ENCODE measurements around the gene NEURL1. TPM values are rescaled to one million over a fixed set of nuclear protein-coding genes. Genes with fewer than 3 reads are reported as not detected.

NEURL1 gene
- total RNA-seq, 1 donor from 2014 or later: 0.05 TPM

- Mint-ChIP-seq H3K4me1 (ENCODE audit: low read depth) (no peaks in the 10 kb centered on the region), H3K4me3 (ENCODE audit: unreplicated experiment) (no peak overlapping the region), H3K27me3 (ENCODE audit: low read depth) (peaks cover 33% of the 10 kb centered on the region), H3K9me3 (ENCODE audit: low read depth) (no peaks in the 10 kb centered on the region), H3K36me3 (ENCODE audit: low read depth) (no peaks in the 10 kb centered on the region), H3K27ac (ENCODE audit: unreplicated experiment) (no peak overlapping the region)
- TF ChIP-seq, protein P1, sequence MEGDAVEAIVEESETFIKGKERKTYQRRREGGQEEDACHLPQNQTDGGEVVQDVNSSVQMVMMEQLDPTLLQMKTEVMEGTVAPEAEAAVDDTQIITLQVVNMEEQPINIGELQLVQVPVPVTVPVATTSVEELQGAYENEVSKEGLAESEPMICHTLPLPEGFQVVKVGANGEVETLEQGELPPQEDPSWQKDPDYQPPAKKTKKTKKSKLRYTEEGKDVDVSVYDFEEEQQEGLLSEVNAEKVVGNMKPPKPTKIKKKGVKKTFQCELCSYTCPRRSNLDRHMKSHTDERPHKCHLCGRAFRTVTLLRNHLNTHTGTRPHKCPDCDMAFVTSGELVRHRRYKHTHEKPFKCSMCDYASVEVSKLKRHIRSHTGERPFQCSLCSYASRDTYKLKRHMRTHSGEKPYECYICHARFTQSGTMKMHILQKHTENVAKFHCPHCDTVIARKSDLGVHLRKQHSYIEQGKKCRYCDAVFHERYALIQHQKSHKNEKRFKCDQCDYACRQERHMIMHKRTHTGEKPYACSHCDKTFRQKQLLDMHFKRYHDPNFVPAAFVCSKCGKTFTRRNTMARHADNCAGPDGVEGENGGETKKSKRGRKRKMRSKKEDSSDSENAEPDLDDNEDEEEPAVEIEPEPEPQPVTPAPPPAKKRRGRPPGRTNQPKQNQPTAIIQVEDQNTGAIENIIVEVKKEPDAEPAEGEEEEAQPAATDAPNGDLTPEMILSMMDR (IDR thresholded peaks at IDR 0.05): no peak
- no peak for DNase-seq (ENCODE audit: low spot score)
Measured at GRCh38 chr10:103549349-103549685, 55.8 kb downstream of the NEURL1 start.

GRCh38 chr10:103550229-103550628 is 56.7 kb downstream of the NEURL1 start:
- Mint-ChIP-seq H3K9me3 (ENCODE audit: low read depth) (no peaks in the 10 kb centered on the region), H3K4me1 (ENCODE audit: low read depth) (peaks cover 5% of the 10 kb centered on the region), H3K27ac (ENCODE audit: unreplicated experiment) (no peak overlapping the region), H3K4me3 (ENCODE audit: unreplicated experiment) (no peak overlapping the region), H3K36me3 (ENCODE audit: low read depth) (no peaks in the 10 kb centered on the region), H3K27me3 (ENCODE audit: low read depth) (peaks cover 29% of the 10 kb centered on the region)
- no peak for DNase-seq (ENCODE audit: low spot score)
- TF ChIP-seq, protein P1 (IDR thresholded peaks at IDR 0.05): no peak

- Mint-ChIP-seq H3K36me3 (ENCODE audit: low read depth) (no peaks in the 10 kb centered on the region), H3K4me3 (ENCODE audit: unreplicated experiment) (no peak overlapping the region), H3K27ac (ENCODE audit: unreplicated experiment) (no peak overlapping the region), H3K4me1 (ENCODE audit: low read depth) (peaks cover 5% of the 10 kb centered on the region), H3K9me3 (ENCODE audit: low read depth) (no peaks in the 10 kb centered on the region), H3K27me3 (ENCODE audit: low read depth) (peaks cover 35% of the 10 kb centered on the region)
- TF ChIP-seq, protein P1 (IDR thresholded peaks at IDR 0.05): no peak
- peak; percentile 33 for DNase-seq (ENCODE audit: low spot score)
Measured at GRCh38 chr10:103551619-103552602, 58.4 kb downstream of the NEURL1 start.

- TF ChIP-seq, protein P1 (IDR thresholded peaks at IDR 0.05): no peak
- H3K27ac Mint-ChIP-seq (ENCODE audit: unreplicated experiment): no peak overlapping the region
- DNase-seq (ENCODE audit: low spot score): peak; percentile 85
- H3K9me3 Mint-ChIP-seq (ENCODE audit: low read depth): no peaks in the 10 kb centered on the region
- no peaks in the 10 kb centered on the region for H3K36me3 Mint-ChIP-seq (ENCODE audit: low read depth)
- peaks cover 37% of the 10 kb centered on the region for H3K27me3 Mint-ChIP-seq (ENCODE audit: low read depth)
- peaks cover 5% of the 10 kb centered on the region for H3K4me1 Mint-ChIP-seq (ENCODE audit: low read depth)
- H3K4me3 Mint-ChIP-seq (ENCODE audit: unreplicated experiment): no peak overlapping the region
Measured at GRCh38 chr10:103552856-103553742, 59.6 kb downstream of the NEURL1 start.

Data from chondrocyte (in vitro differentiated cells).